ENCODE measurements around the gene ALDH1A2.
"Not testable (repeated sequence)": the region's sequence is repeated elsewhere in the genome, so short reads cannot be mapped to it uniquely, and the experiment has no call there.

Gene ALDH1A2

GRCh38 chr15:58065445-58066041, at the start of gene ALDH1A2:
Gene ALDH1A2, minus strand, starts transcription at chr15:58065711. Its CDS starts 61 bp downstream, at chr15:58065650.
- H3K4me1 Mint-ChIP-seq = peaks cover 4% of the 10 kb centered on the region
- no peak for DNase-seq
- CTCF ChIA-PET = interaction anchor here (0.7 to 1.5 kb wide), 5 partner anchors 19 to 322 kb away, joined by 3 to 10 read pairs (median 4); no protein-coding TSS in a partner anchor
- H3K27ac Mint-ChIP-seq = peak within 1 kb of the TSS; percentile 13
- H3K36me3 Mint-ChIP-seq = no peaks in the 10 kb centered on the region
- H3K27me3 Mint-ChIP-seq = peaks cover 77% of the 10 kb centered on the region
- peak within 1 kb of the TSS; percentile 16 for H3K4me3 Mint-ChIP-seq
- H3K9me3 Mint-ChIP-seq = no peaks in the 10 kb centered on the region

GRCh38 chr15:58114812-58115211, 49.3 kb upstream of the ALDH1A2 start:
- H3K27ac Mint-ChIP-seq = no peak overlapping the region
- no peaks in the 10 kb centered on the region for H3K4me1 Mint-ChIP-seq
- no peak overlapping the region for H3K4me3 Mint-ChIP-seq
- DNase-seq = no peak
- H3K27me3 Mint-ChIP-seq = peaks cover 7% of the 10 kb centered on the region
- no peaks in the 10 kb centered on the region for H3K36me3 Mint-ChIP-seq
- H3K9me3 Mint-ChIP-seq = no peaks in the 10 kb centered on the region
- CTCF ChIA-PET = no interaction called here

- CTCF ChIA-PET = no interaction called here
- Mint-ChIP-seq H3K4me3 (no peak overlapping the region), H3K27ac (no peak overlapping the region), H3K36me3 (no peaks in the 10 kb centered on the region), H3K9me3 (no peaks in the 10 kb centered on the region), H3K27me3 (peaks cover 7% of the 10 kb centered on the region), H3K4me1 (no peaks in the 10 kb centered on the region)
- no peak for DNase-seq
Measured at GRCh38 chr15:58114388-58114787, 48.9 kb upstream of the ALDH1A2 start.

- H3K4me1 Mint-ChIP-seq, H3K27ac Mint-ChIP-seq, CTCF ChIA-PET, DNase-seq, H3K4me3 Mint-ChIP-seq, H3K9me3 Mint-ChIP-seq, H3K27me3 Mint-ChIP-seq, H3K36me3 Mint-ChIP-seq: not testable (repeated sequence)
Measured at GRCh38 chr15:58113358-58113757, 47.8 kb upstream of the ALDH1A2 start.

GRCh38 chr15:58111718-58112104, 46.2 kb upstream of the ALDH1A2 start:
- no peak overlapping the region for H3K27ac Mint-ChIP-seq
- H3K36me3 Mint-ChIP-seq = no peaks in the 10 kb centered on the region
- CTCF ChIA-PET = no interaction called here
- H3K27me3 Mint-ChIP-seq = peaks cover 7% of the 10 kb centered on the region
- no peaks in the 10 kb centered on the region for H3K4me1 Mint-ChIP-seq
- no peaks in the 10 kb centered on the region for H3K9me3 Mint-ChIP-seq
- no peak overlapping the region for H3K4me3 Mint-ChIP-seq
- DNase-seq = no peak

GRCh38 chr15:58110999-58111717, 45.6 kb upstream of the ALDH1A2 start:
- H3K27ac Mint-ChIP-seq = no peak overlapping the region
- no peak for DNase-seq
- no peak overlapping the region for H3K4me3 Mint-ChIP-seq
- no peaks in the 10 kb centered on the region for H3K4me1 Mint-ChIP-seq
- no peaks in the 10 kb centered on the region for H3K36me3 Mint-ChIP-seq
- peaks cover 7% of the 10 kb centered on the region for H3K27me3 Mint-ChIP-seq
- CTCF ChIA-PET = no interaction called here
- no peaks in the 10 kb centered on the region for H3K9me3 Mint-ChIP-seq

- Mint-ChIP-seq H3K27ac (no peak overlapping the region), H3K4me1 (no peaks in the 10 kb centered on the region), H3K9me3 (no peaks in the 10 kb centered on the region), H3K36me3 (no peaks in the 10 kb centered on the region), H3K4me3 (no peak overlapping the region), H3K27me3 (peaks cover 3% of the 10 kb centered on the region)
- no peak for DNase-seq
- CTCF ChIA-PET = no interaction called here
Measured at GRCh38 chr15:58109419-58109818, 43.9 kb upstream of the ALDH1A2 start.

GRCh38 chr15:58108117-58108516, 42.6 kb upstream of the ALDH1A2 start:
- Mint-ChIP-seq H3K27ac (no peak overlapping the region), H3K4me1 (no peaks in the 10 kb centered on the region), H3K9me3 (no peaks in the 10 kb centered on the region)

GRCh38 chr15:58103482-58103881, 38.0 kb upstream of the ALDH1A2 start:
- Mint-ChIP-seq H3K9me3 (no peaks in the 10 kb centered on the region), H3K4me1 (no peaks in the 10 kb centered on the region), H3K4me3 (no peak overlapping the region), H3K36me3 (no peaks in the 10 kb centered on the region), H3K27me3 (peaks cover 16% of the 10 kb centered on the region), H3K27ac (no peak overlapping the region)
- no peak for DNase-seq
- CTCF ChIA-PET = no interaction called here

More at GRCh38 chr15:58108117-58108516, 42.6 kb upstream of the ALDH1A2 start:
- no peaks in the 10 kb centered on the region for H3K36me3 Mint-ChIP-seq
- DNase-seq = no peak
- H3K4me3 Mint-ChIP-seq = no peak overlapping the region
- CTCF ChIA-PET = interaction anchor here (0.8 kb wide), 1 partner anchor 136 kb away, joined by 3 read pairs; no protein-coding TSS in a partner anchor
- peaks cover 8% of the 10 kb centered on the region for H3K27me3 Mint-ChIP-seq

GRCh38 chr15:58096529-58097084, 31.1 kb upstream of the ALDH1A2 start:
- CTCF ChIA-PET = no interaction called here
- H3K27me3 Mint-ChIP-seq = peaks cover 13% of the 10 kb centered on the region
- no peak overlapping the region for H3K27ac Mint-ChIP-seq
- no peaks in the 10 kb centered on the region for H3K36me3 Mint-ChIP-seq
- no peak overlapping the region for H3K4me3 Mint-ChIP-seq
- no peak for DNase-seq
- H3K9me3 Mint-ChIP-seq = no peaks in the 10 kb centered on the region
- H3K4me1 Mint-ChIP-seq = no peaks in the 10 kb centered on the region

- Mint-ChIP-seq H3K4me1 (no peaks in the 10 kb centered on the region), H3K4me3 (no peak overlapping the region), H3K36me3 (no peaks in the 10 kb centered on the region), H3K27me3 (peaks cover 9% of the 10 kb centered on the region), H3K9me3 (no peaks in the 10 kb centered on the region), H3K27ac (no peak overlapping the region)
- CTCF ChIA-PET = no interaction called here
- no peak for DNase-seq
Measured at GRCh38 chr15:58095415-58095814, 29.9 kb upstream of the ALDH1A2 start.

GRCh38 chr15:58087871-58088270, 22.4 kb upstream of the ALDH1A2 start:
- DNase-seq = no peak
- Mint-ChIP-seq H3K36me3 (no peaks in the 10 kb centered on the region), H3K27ac (no peak overlapping the region), H3K9me3 (no peaks in the 10 kb centered on the region), H3K4me3 (no peak overlapping the region), H3K4me1 (no peaks in the 10 kb centered on the region), H3K27me3 (peaks cover 4% of the 10 kb centered on the region)
- CTCF ChIA-PET = interaction anchor here (0.6 to 1.7 kb wide), 5 partner anchors 9 to 227 kb away, joined by 3 to 6 read pairs (median 4); no protein-coding TSS in a partner anchor

- H3K4me1 Mint-ChIP-seq = no peaks in the 10 kb centered on the region
- no peaks in the 10 kb centered on the region for H3K9me3 Mint-ChIP-seq
- no peak overlapping the region for H3K27ac Mint-ChIP-seq
- H3K4me3 Mint-ChIP-seq = no peak overlapping the region
- H3K27me3 Mint-ChIP-seq = peaks cover 4% of the 10 kb centered on the region
- no peaks in the 10 kb centered on the region for H3K36me3 Mint-ChIP-seq
- CTCF ChIA-PET = interaction anchor here (1.6 to 1.7 kb wide), 2 partner anchors 16 to 226 kb away, joined by 4 to 6 read pairs; no protein-coding TSS in a partner anchor
- no peak for DNase-seq
Measured at GRCh38 chr15:58086491-58086890, 21.0 kb upstream of the ALDH1A2 start.

GRCh38 chr15:58083526-58083925, 18.0 kb upstream of the ALDH1A2 start:
- Mint-ChIP-seq H3K36me3 (no peaks in the 10 kb centered on the region), H3K4me3 (no peak overlapping the region), H3K27ac (no peak overlapping the region), H3K9me3 (no peaks in the 10 kb centered on the region), H3K27me3 (peaks cover 4% of the 10 kb centered on the region), H3K4me1 (no peaks in the 10 kb centered on the region)
- CTCF ChIA-PET = no interaction called here
- DNase-seq = no peak

GRCh38 chr15:58081891-58082290, 16.4 kb upstream of the ALDH1A2 start:
- Mint-ChIP-seq H3K27ac (no peak overlapping the region), H3K9me3 (no peaks in the 10 kb centered on the region), H3K36me3 (no peaks in the 10 kb centered on the region), H3K4me3 (no peak overlapping the region), H3K4me1 (no peaks in the 10 kb centered on the region), H3K27me3 (peaks cover 9% of the 10 kb centered on the region)
- CTCF ChIA-PET = no interaction called here
- DNase-seq = no peak

Data from activated naive CD4-positive, alpha-beta T cell treated with anti-CD3 and anti-CD28 coated beads, Interleukin-2, amount 10 ng/mL, durations not matched to agents 7 days and 5 days (primary cell).